Kidney epithelial cell (primary cell): ENCODE data around the gene HOXD3. TPM values are rescaled to one million over a fixed set of nuclear protein-coding genes. Genes with fewer than 3 reads are reported as not detected.

Source experiments
- DNase-seq: peaks from one replicate; pipeline ENCODE4 v3.0.0-alpha.2; 2010; ENCODE audit warnings: low read depth
- H3K27me3 ChIP-seq: 2 replicates; pipeline ENCODE4 v1.6.0; 2011; ENCODE audit warnings: low read length; ENCODE audit not compliant: control insufficient read depth, insufficient read depth
- H3K36me3 ChIP-seq: 2 replicates; pipeline ENCODE4 v1.5.1; 2011; ENCODE audit warnings: low read length; ENCODE audit not compliant: control insufficient read depth, insufficient read depth
- H3K4me3 ChIP-seq: 2 replicates; pipeline ENCODE4 v1.5.1; 2011; ENCODE audit warnings: low read depth, mild to moderate bottlenecking, control low read depth, low read length
- CTCF ChIP-seq: IDR thresholded peaks from 2 replicates; pipeline ENCODE4 v1.5.1; 2011; ENCODE audit warnings: mild to moderate bottlenecking, moderate library complexity, low read length, control low read depth, inconsistent platforms; ENCODE audit not compliant: insufficient read depth, poor library complexity, severe bottlenecking
- total RNA-seq: library from RNA; depleted of rRNA; stranded (reverse); fragments of >200 nt; gene quantifications from 2 replicates; pipeline ENCODE4 v1.2.3, GENCODE V29; 2015

Gene HOXD3
- total RNA-seq, 1 donor from 2014 or later = 5.4 TPM

DNA sequence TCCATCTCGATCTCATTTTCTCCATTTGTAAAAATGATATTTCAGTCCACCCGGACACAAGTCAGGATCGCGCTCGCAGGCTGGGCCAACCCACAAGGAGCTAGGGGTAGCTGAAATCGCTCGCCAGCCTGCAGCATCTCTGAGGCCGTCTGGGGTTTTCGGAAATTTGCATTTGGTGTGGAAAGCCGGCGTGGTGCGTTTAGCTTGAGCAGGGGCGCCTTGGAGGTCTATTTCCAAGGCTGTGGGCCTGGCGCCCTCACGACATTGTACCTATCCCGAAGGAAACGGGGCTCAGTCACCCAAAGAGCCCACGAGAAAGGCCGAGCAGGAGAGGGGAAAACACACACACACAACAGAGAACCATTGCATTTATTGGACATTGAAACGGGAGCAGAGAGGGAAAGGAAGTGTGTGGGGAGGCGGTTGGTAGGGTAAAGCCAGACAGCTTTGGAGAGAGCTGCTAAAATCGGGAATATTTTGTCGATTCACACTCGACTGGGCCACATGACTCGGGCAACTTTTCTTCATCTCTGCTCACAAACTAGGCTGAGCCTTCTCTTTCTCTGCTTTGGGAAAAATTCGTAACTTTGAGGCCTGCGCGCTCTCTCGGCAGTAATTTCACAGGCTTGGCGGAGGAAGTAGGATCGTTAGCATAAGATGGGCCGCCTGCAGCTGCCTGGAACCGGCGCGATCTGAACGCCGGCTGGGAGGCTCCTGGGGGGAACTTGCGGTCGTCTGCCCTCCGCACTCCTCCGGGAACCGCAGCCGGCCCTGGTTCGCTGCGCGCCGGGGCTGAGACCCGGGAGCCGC is 28.7 kb upstream of the HOXD3 start:
- no peak for DNase-seq
- no peaks in the 10 kb centered on the region for H3K27me3 ChIP-seq
- no peak for TF ChIP-seq CTCF
- peak overlapping the region; percentile 67 for H3K4me3 ChIP-seq
- no peaks in the 10 kb centered on the region for H3K36me3 ChIP-seq

DNA sequence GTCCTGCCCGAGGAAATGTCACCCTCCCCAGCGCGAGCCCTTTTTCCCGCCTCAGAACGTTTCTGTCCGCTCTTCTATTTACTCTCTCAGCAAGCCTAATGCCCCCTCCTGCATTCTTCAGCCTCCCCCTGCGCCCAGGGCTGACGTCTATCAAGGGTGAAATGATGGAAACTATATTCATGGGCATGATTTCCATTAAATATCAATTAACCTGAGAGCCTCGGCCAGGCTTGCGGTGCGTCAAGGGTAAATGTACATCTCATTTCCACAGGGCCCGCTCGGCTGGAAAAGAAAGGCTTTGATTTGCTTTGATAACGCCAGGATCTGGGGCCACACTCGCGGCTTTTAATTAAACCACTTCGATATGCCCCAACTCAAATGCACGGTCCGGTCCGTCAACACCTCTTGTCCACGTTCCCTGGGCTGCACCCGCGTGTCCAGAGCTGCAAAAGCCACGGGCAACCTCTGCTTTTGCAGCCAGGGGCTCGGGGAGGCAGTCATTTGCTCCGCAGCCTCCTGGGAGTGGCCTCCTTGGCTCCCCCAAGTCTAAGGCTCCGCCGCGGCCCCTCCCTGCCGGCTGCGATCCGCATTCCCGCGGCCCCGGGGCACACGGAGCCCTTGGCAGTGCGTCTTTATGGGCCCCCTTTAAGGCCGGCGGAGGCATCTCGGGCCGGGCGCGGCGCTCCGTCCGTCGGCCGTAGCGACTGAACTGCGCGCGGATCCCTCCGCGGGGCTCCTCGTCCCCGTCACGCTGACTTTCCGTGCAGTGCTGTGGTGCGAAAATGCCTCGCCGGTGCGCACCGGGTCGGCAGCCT is 27.9 kb upstream of the HOXD3 start, which contains the start of gene HOXD8:
Gene HOXD8 (plus strand): TSS at position 724 of the 815 bp plus-strand sequence. CDS start 662 bp downstream, outside the sequence.
- TF ChIP-seq CTCF = no peak
- no peaks in the 10 kb centered on the region for H3K36me3 ChIP-seq
- no peaks in the 10 kb centered on the region for H3K27me3 ChIP-seq
- H3K4me3 ChIP-seq = peak within 1 kb of the TSS; percentile 67
- no peak for DNase-seq

- no peak for DNase-seq
- Histone ChIP-seq H3K36me3 (no peaks in the 10 kb centered on the region), H3K4me3 (peak overlapping the region; percentile 67), H3K27me3 (no peaks in the 10 kb centered on the region)
- TF ChIP-seq CTCF = no peak
Observed at GRCh38 chr2:176129813-176130146, 27.3 kb upstream of the HOXD3 start.

DNA sequence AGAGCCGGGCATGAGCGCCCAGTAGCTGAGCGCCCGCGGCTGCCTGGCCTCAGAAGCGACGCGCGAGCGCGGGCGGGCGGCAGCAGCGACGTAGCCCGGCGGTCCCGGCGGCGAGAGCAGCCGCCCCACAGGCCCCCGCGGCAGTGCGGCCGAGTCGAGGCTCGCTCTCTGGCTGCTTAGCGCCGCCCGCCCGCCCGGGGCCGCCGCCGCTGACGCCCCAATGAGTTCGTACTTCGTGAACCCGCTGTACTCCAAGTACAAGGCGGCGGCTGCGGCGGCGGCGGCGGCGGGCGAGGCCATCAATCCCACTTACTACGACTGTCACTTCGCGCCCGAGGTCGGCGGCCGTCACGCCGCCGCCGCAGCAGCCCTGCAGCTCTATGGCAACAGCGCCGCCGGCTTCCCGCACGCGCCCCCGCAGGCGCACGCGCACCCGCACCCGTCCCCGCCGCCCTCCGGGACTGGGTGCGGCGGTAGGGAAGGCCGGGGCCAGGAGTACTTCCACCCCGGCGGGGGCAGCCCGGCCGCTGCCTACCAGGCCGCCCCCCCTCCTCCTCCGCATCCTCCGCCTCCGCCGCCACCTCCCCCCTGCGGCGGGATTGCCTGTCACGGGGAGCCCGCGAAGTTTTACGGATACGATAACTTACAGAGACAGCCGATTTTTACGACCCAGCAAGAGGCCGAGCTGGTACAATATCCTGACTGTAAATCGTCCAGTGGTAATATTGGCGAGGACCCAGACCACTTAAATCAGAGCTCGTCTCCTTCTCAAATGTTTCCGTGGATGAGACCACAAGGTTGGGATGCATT is 26.8 kb upstream of the HOXD3 start:
- no peak for DNase-seq
- TF ChIP-seq CTCF = no peak
- H3K27me3 ChIP-seq = no peaks in the 10 kb centered on the region
- peak overlapping the region; percentile 67 for H3K4me3 ChIP-seq
- H3K36me3 ChIP-seq = no peaks in the 10 kb centered on the region

DNA sequence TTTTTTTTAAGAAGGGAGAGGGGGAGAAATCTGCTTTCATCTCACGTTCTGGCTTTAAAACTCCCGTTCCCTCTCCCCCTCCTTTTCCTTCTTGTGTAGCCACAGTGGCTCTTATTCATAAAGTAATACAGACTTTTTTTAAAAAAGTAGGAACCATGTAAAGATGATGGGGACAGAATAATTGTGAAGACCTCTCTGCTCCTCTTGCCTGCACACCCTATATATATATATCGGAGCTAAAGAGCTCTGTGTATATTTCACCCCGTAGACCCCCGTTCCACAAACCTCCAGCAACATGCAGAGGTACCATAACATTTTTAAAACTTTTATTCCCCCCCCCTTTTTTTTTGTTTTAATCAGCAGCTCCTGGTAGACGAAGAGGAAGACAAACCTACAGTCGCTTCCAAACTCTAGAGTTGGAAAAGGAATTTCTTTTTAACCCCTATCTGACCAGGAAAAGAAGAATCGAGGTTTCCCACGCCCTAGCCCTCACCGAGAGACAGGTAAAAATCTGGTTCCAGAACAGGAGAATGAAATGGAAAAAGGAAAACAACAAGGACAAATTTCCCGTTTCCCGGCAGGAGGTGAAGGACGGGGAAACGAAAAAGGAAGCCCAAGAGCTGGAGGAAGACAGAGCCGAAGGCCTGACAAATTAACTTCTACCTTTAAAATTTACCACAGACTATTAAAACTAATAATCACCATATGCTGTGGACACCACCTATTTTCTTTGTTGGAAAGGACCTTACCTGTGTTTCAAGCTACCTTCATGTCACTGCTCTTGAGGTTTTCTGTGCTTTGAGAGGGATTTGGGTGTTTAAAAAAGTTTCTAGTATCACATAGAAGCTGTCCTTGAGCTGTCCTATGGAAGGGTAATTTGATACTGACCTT is 25.9 kb upstream of the HOXD3 start:
- Histone ChIP-seq H3K27me3 (no peaks in the 10 kb centered on the region), H3K4me3 (peak overlapping the region; percentile 67), H3K36me3 (no peaks in the 10 kb centered on the region)
- DNase-seq = no peak
- TF ChIP-seq CTCF = no peak
